CD4-positive, alpha-beta memory T cell (primary cell): ENCODE results near the gene HS6ST3. TPM values are rescaled to one million over a fixed set of nuclear protein-coding genes. Genes with fewer than 3 reads are reported as not detected.

Source experiments
- CTCF ChIA-PET: fragments of 350-600 bp; sonication (Branson Sonifier 250); formaldehyde crosslinking; loops from one replicate; lab custom pipeline; 2021; ENCODE audit warnings: inconsistent platforms; ENCODE audit not compliant: partially characterized antibody; lab: Charles Lee
- POLR2A ChIA-PET: fragments of 350-600 bp; sonication (Branson Sonifier 250); formaldehyde crosslinking; loops from one replicate; lab custom pipeline; 2021; ENCODE audit not compliant: partially characterized antibody; lab: Charles Lee
- DNase-seq, 5 donors: peaks; one replicate each; pipeline versions ENCODE4 v3.0.0 to v3.0.0-alpha.2; 2020 to 2022; ENCODE audit warnings: mixed read lengths in 1 of 5
- H3K27ac ChIP-seq: one replicate; pipeline ENCODE4 v1.7.0; 2013; ENCODE audit warnings: low read depth, low read length
- H3K27me3 ChIP-seq: 2 replicates; pipeline ENCODE4 v1.7.0; 2013; ENCODE audit warnings: mild to moderate bottlenecking, low read length, moderate library complexity; ENCODE audit not compliant: insufficient read depth
- H3K36me3 ChIP-seq: 2 replicates; pipeline ENCODE4 v1.7.0; 2013; ENCODE audit warnings: mild to moderate bottlenecking, low read length, moderate library complexity; ENCODE audit not compliant: insufficient read depth
- H3K4me1 ChIP-seq: 2 replicates; pipeline ENCODE4 v1.7.0; 2013; ENCODE audit warnings: mild to moderate bottlenecking, low read length, moderate library complexity; ENCODE audit not compliant: insufficient read depth
- H3K4me3 ChIP-seq, 2 donors: one replicate each; pipeline ENCODE4 v1.7.0; 2013; ENCODE audit warnings: low read length in 2 of 2, mild to moderate bottlenecking in 1 of 2
- H3K9me3 ChIP-seq, 2 donors: one replicate each; pipeline ENCODE4 v1.7.0; 2013; ENCODE audit warnings: low read length in 2 of 2, control low read depth in 1 of 2; ENCODE audit not compliant: control insufficient read depth in 1 of 2
- H3K27ac Mint-ChIP-seq, 7 donors: one replicate each; pipeline ENCODE4 v1.8.0; 2020 to 2021; ENCODE audit warnings: mixed read lengths in 7 of 7, mild to moderate bottlenecking in 6 of 7, inconsistent platforms in 3 of 7, moderate library complexity in 3 of 7
- H3K27me3 Mint-ChIP-seq, 2 donors: one replicate each; pipeline ENCODE4 v1.8.0; 2020 to 2021; ENCODE audit warnings: mixed read lengths in 2 of 2
- H3K36me3 Mint-ChIP-seq, 2 donors: one replicate each; pipeline ENCODE4 v1.8.0; 2020 to 2021; ENCODE audit warnings: mixed read lengths in 2 of 2, inconsistent platforms in 1 of 2, mild to moderate bottlenecking in 1 of 2
- H3K4me1 Mint-ChIP-seq, 4 donors: one replicate each; pipeline ENCODE4 v1.8.0; 2020 to 2021; ENCODE audit warnings: mixed read lengths in 4 of 4, mild to moderate bottlenecking in 1 of 4
- H3K4me3 Mint-ChIP-seq, 8 donors: one replicate each; pipeline ENCODE4 v1.8.0; 2020 to 2021; ENCODE audit warnings: mixed read lengths in 8 of 8, mild to moderate bottlenecking in 7 of 8, moderate library complexity in 6 of 8, inconsistent platforms in 3 of 8
- H3K9me3 Mint-ChIP-seq, 8 donors: one replicate each; pipeline ENCODE4 v1.8.0; 2020 to 2021; ENCODE audit warnings: mixed read lengths in 8 of 8, mild to moderate bottlenecking in 5 of 8, inconsistent platforms in 3 of 8, moderate library complexity in 1 of 8
- intact Hi-C: fragments of 100-400 bp; cut with micrococcal nuclease; formaldehyde crosslinking; loops from one replicate; pipeline ENCODE4 v1.15.1; 2023
- polyA plus RNA-seq, 2 donors: library from polyadenylated mRNA; unstranded; fragments of 300-500 nt; fragmentation: Illumina TruSeq; gene quantifications; one replicate each; pipeline ENCODE4 v1.2.3, GENCODE V29; 2021
- total RNA-seq, 2 experiments: library from RNA; stranded (reverse); gene quantifications; one replicate each; pipeline ENCODE4 v1.2.3, GENCODE V29; 2021

HS6ST3 gene
- total and polyA plus RNA-seq, 4 experiments from 2014 or later: not detected

DNA sequence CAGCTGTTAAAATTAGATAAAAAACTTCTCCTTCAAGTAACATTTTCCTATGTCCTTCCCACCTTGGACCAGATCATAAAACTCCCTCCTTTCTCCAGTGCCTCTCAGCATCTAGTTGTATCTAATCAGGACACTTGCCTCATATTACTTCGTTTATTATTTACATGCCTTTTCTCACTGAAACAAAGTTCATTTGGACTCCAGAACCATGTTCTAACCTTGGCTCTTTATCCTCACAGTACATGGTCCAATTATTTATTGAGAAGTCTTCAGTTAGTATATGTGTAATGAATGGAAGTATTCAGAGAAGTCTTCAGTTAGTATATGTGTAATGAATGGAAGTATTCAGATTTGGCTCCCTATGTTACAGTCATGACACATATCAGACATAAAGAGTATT is 561.7 kb downstream of the HS6ST3 start:
- H3K9me3 ChIP-seq: no peaks in the 10 kb centered on the region
- Mint-ChIP-seq H3K36me3 (no peaks in the 10 kb centered on the region), H3K4me1 (no peaks in the 10 kb centered on the region), H3K27ac (no peak overlapping the region), H3K4me3 (no peak overlapping the region), H3K9me3 (peaks cover 0 to 9% (median 3%) of the 10 kb centered on the region in 8 donors), H3K27me3 (no peaks in the 10 kb centered on the region)
- H3K36me3 ChIP-seq: no peaks in the 10 kb centered on the region
- H3K27me3 ChIP-seq: no peaks in the 10 kb centered on the region
- DNase-seq: no peak
- H3K27ac ChIP-seq: no peak overlapping the region
- no peaks in the 10 kb centered on the region for H3K4me1 ChIP-seq
- intact Hi-C loops: no loop called here
- CTCF ChIA-PET: no interaction called here
- H3K4me3 ChIP-seq: no peak overlapping the region
- POLR2A ChIA-PET: no interaction called here

GRCh38 chr13:96652506-96652905 is 562.6 kb downstream of the HS6ST3 start:
- H3K36me3 Mint-ChIP-seq: no peaks in the 10 kb centered on the region
- ChIA-PET POLR2A (no interaction called here), CTCF (no interaction called here)
- H3K27me3 Mint-ChIP-seq: no peaks in the 10 kb centered on the region
- H3K27me3 ChIP-seq: no peaks in the 10 kb centered on the region
- no peaks in the 10 kb centered on the region for H3K36me3 ChIP-seq
- H3K4me1 ChIP-seq: no peaks in the 10 kb centered on the region
- H3K9me3 ChIP-seq: no peaks in the 10 kb centered on the region
- intact Hi-C loops: no loop called here
- H3K4me3 Mint-ChIP-seq: no peak overlapping the region
- no peaks in the 10 kb centered on the region for H3K4me1 Mint-ChIP-seq
- peaks cover 0 to 9% (median 3%) of the 10 kb centered on the region in 8 donors for H3K9me3 Mint-ChIP-seq
- no peak overlapping the region for H3K27ac ChIP-seq
- no peak for DNase-seq
- no peak overlapping the region for H3K4me3 ChIP-seq
- no peak overlapping the region for H3K27ac Mint-ChIP-seq

GRCh38 chr13:96661612-96662011 is 571.7 kb downstream of the HS6ST3 start:
- Mint-ChIP-seq H3K4me3 (no peak overlapping the region), H3K9me3 (peaks cover 2 to 21% (median 13%) of the 10 kb centered on the region in 8 donors)
- no peak for DNase-seq

DNA sequence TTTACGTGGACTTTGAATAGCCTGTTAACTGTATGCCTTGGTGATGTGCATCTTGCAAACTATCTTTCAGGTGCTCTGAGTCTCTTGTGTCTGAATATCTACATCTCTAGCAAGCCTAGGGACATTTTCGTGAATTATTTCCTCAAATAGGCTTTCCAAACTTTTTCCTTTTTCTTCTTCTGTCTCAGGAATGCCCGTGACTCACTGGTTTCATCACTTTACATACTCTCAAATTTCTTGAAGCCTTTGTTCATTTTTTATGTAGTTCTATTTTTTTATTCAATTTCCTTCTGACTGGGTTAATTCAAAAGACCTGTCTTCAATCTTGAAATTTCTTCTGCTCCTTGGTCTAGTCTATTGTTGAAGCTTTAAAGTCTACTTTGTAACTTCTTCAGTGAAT is 572.1 kb downstream of the HS6ST3 start:
- Histone ChIP-seq H3K9me3 (no peaks in the 10 kb centered on the region), H3K4me3 (no peak overlapping the region), H3K27me3 (no peaks in the 10 kb centered on the region), H3K36me3 (no peaks in the 10 kb centered on the region), H3K4me1 (no peaks in the 10 kb centered on the region), H3K27ac (no peak overlapping the region)
- Mint-ChIP-seq H3K4me1 (no peaks in the 10 kb centered on the region), H3K36me3 (no peaks in the 10 kb centered on the region), H3K27ac (no peak overlapping the region), H3K27me3 (no peaks in the 10 kb centered on the region), H3K9me3 (peaks cover 2 to 21% (median 13%) of the 10 kb centered on the region in 8 donors), H3K4me3 (no peak overlapping the region)
- intact Hi-C loops: no loop called here
- DNase-seq: no peak
- ChIA-PET POLR2A (no interaction called here), CTCF (no interaction called here)

More at GRCh38 chr13:96661612-96662011, 571.7 kb downstream of the HS6ST3 start:
- ChIA-PET POLR2A (no interaction called here), CTCF (no interaction called here)
- H3K36me3 ChIP-seq: no peaks in the 10 kb centered on the region
- no peaks in the 10 kb centered on the region for H3K27me3 Mint-ChIP-seq
- no peaks in the 10 kb centered on the region for H3K9me3 ChIP-seq
- no peaks in the 10 kb centered on the region for H3K36me3 Mint-ChIP-seq
- H3K4me1 ChIP-seq: no peaks in the 10 kb centered on the region
- H3K4me3 ChIP-seq: no peak overlapping the region
- no peaks in the 10 kb centered on the region for H3K4me1 Mint-ChIP-seq
- H3K27ac Mint-ChIP-seq: no peak overlapping the region
- H3K27ac ChIP-seq: no peak overlapping the region
- intact Hi-C loops: no loop called here
- no peaks in the 10 kb centered on the region for H3K27me3 ChIP-seq

GRCh38 chr13:96667294-96668018 is 577.5 kb downstream of the HS6ST3 start:
- Histone ChIP-seq H3K36me3 (no peaks in the 10 kb centered on the region), H3K4me1 (no peaks in the 10 kb centered on the region), H3K27ac (no peak overlapping the region), H3K9me3 (no peaks in the 10 kb centered on the region), H3K4me3 (no peak overlapping the region), H3K27me3 (no peaks in the 10 kb centered on the region)
- peaks cover 2 to 13% (median 7%) of the 10 kb centered on the region in 8 donors for H3K9me3 Mint-ChIP-seq
- ChIA-PET POLR2A (no interaction called here), CTCF (no interaction called here)
- intact Hi-C loops: no loop called here
- no peak overlapping the region for H3K27ac Mint-ChIP-seq
- no peaks in the 10 kb centered on the region for H3K36me3 Mint-ChIP-seq
- H3K4me3 Mint-ChIP-seq: no peak overlapping the region
- DNase-seq: no peak
- no peaks in the 10 kb centered on the region for H3K27me3 Mint-ChIP-seq
- no peaks in the 10 kb centered on the region for H3K4me1 Mint-ChIP-seq

DNA sequence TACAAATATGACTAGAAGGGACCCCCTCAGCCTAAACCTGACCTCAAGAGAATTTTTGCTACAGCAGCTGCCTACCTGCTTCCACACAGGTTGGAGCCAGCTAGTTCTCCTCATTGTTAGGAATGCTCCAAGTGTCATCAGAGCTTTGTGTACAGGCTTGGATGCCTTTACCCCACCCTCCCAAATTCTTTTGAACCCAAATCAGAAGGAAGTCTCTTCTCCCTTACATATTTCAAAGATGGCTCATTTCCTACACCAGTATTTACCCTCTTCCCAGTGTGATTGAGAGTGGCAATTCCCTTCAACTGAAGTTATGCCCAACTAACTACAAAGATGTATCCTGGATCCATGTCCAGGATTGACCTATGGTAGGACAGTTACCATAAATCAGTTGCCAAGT is 581.2 kb downstream of the HS6ST3 start:
- no peak for DNase-seq
- no peaks in the 10 kb centered on the region for H3K27me3 Mint-ChIP-seq
- Histone ChIP-seq H3K9me3 (no peaks in the 10 kb centered on the region), H3K4me3 (no peak overlapping the region), H3K27me3 (no peaks in the 10 kb centered on the region), H3K4me1 (no peaks in the 10 kb centered on the region), H3K27ac (no peak overlapping the region), H3K36me3 (no peaks in the 10 kb centered on the region)
- H3K9me3 Mint-ChIP-seq: peaks cover 0 to 20% (median 6%) of the 10 kb centered on the region in 8 donors
- H3K4me1 Mint-ChIP-seq: no peaks in the 10 kb centered on the region
- ChIA-PET POLR2A (no interaction called here), CTCF (no interaction called here)
- no peak overlapping the region for H3K27ac Mint-ChIP-seq
- intact Hi-C loops: no loop called here
- no peaks in the 10 kb centered on the region for H3K36me3 Mint-ChIP-seq
- no peak overlapping the region for H3K4me3 Mint-ChIP-seq

DNA sequence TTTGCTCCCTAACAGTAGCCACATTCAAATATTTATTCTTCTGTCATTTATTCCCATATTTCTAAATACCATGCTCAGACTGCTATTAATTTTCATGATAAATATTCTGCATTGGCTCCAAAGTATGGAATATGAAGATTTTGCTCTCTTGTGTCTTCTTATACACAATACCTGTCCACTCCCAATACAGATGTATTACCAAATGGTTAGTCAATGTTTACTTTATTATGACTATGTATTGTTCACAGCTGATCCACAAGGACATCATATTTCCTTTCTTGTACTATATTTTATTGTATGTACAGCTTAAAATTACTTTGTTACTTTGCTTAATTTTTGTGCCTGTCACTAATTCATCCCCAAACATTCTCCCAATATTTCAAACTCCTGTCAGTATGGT is 582.1 kb downstream of the HS6ST3 start:
- intact Hi-C loops: no loop called here
- POLR2A ChIA-PET: no interaction called here

More for the DNA sequence above, 582.1 kb downstream of the HS6ST3 start:
- H3K4me3 ChIP-seq: no peak overlapping the region
- H3K36me3 Mint-ChIP-seq: no peaks in the 10 kb centered on the region
- no peak overlapping the region for H3K27ac ChIP-seq
- H3K9me3 Mint-ChIP-seq: peaks cover 0 to 20% (median 6%) of the 10 kb centered on the region in 8 donors
- no peak overlapping the region for H3K4me3 Mint-ChIP-seq
- no peaks in the 10 kb centered on the region for H3K4me1 ChIP-seq
- no peak for DNase-seq
- no peak overlapping the region for H3K27ac Mint-ChIP-seq
- no peaks in the 10 kb centered on the region for H3K4me1 Mint-ChIP-seq
- H3K27me3 Mint-ChIP-seq: no peaks in the 10 kb centered on the region
- CTCF ChIA-PET: no interaction called here
- no peaks in the 10 kb centered on the region for H3K27me3 ChIP-seq
- H3K36me3 ChIP-seq: no peaks in the 10 kb centered on the region
- no peaks in the 10 kb centered on the region for H3K9me3 ChIP-seq
